Epithelial cell of umbilical artery (primary cell): Measurements from ENCODE around the gene ACADSB. TPM values are rescaled to one million over a fixed set of nuclear protein-coding genes. Genes with fewer than 3 reads are reported as not detected.

ENCODE experiments used
- total RNA-seq: library from RNA; depleted of rRNA; stranded (reverse); fragments of >200 nt; gene quantifications from 2 replicates; pipeline ENCODE4 v1.2.3, GENCODE V29; 2014

Gene ACADSB
- 4.9 and 6.5 TPM in 2 replicates for total RNA-seq

GRCh38 chr10:123008355-123009104 lies at the start of gene ACADSB, which contains the start of gene IKZF5:
ACADSB (plus strand) TSS chr10:123009006; CDS start chr10:123009030, 24 bp downstream.
IKZF5 (minus strand) TSS chr10:123008795; CDS start chr10:122998625, 10,170 bp downstream.

GRCh38 chr10:122980209-122981065 lies 28.4 kb upstream of the ACADSB start, which contains the start of gene PSTK:
PSTK (plus strand) TSS chr10:122980401; CDS start chr10:122980480, 79 bp downstream.

Other genes starting within 250 kb of the ACADSB start
- 0.91 and 0.97 TPM in 2 replicates for gene CUZD1, start 163.1 kb upstream of the ACADSB start, total RNA-seq
- gene FAM24B, start 129.4 kb upstream of the ACADSB start, total RNA-seq = 7.5 and 12.2 TPM in 2 replicates
- gene FAM24A, start 98.4 kb upstream of the ACADSB start, total RNA-seq = not detected in 2 replicates
- 12.3 and 13.2 TPM in 2 replicates for gene C10orf88, start 54.8 kb upstream of the ACADSB start, total RNA-seq
- 2.9 and 5.2 TPM in 2 replicates for gene PSTK, start 28.6 kb upstream of the ACADSB start, total RNA-seq
- gene IKZF5, start 211 bp upstream of the ACADSB start, total RNA-seq = 1.9 and 6.8 TPM in 2 replicates
- gene HMX3, start 127.0 kb downstream of the ACADSB start, total RNA-seq = not detected in 2 replicates
- gene HMX2, start 139.1 kb downstream of the ACADSB start, total RNA-seq = not detected in 2 replicates
- gene BUB3, start 145.4 kb downstream of the ACADSB start, total RNA-seq = 185 and 237 TPM in 2 replicates